ENCODE measurements around the gene ELMO1.

GRCh38 chr7:37290731-37291130 is 157.9 kb downstream of the ELMO1 start:
- TF ChIP-seq CTCF (IDR thresholded peaks at IDR 0.05): no peak
- TF ChIP-seq POLR2A (IDR thresholded peaks at IDR 0.05; ENCODE audit: low read depth): no peak
